Osteocyte (in vitro differentiated cells): Measurements from ENCODE around the gene ING1. TPM values are rescaled to one million over a fixed set of nuclear protein-coding genes. Genes with fewer than 3 reads are reported as not detected.
"Not testable (repeated sequence)": the region's sequence is repeated elsewhere in the genome, so short reads cannot be mapped to it uniquely, and the experiment has no call there.

Experiments
- DNase-seq: peaks from one replicate; pipeline ENCODE4 v3.0.0; 2021; ENCODE audit warnings: mixed read lengths; ENCODE audit not compliant: unreplicated experiment; ENCODE audit errors: extremely low spot score
- H3K27ac Mint-ChIP-seq: one replicate; pipeline ENCODE4 v1.8.0; 2021; ENCODE audit warnings: mild to moderate bottlenecking, mixed read lengths; ENCODE audit not compliant: unreplicated experiment
- H3K27me3 Mint-ChIP-seq: one replicate; pipeline ENCODE4 v1.8.0; 2021; ENCODE audit warnings: mixed read lengths; ENCODE audit not compliant: unreplicated experiment
- H3K36me3 Mint-ChIP-seq: one replicate; pipeline ENCODE4 v1.8.0; 2021; ENCODE audit warnings: mixed read lengths; ENCODE audit not compliant: unreplicated experiment
- H3K4me1 Mint-ChIP-seq: one replicate; pipeline ENCODE4 v1.8.0; 2021; ENCODE audit warnings: mixed read lengths; ENCODE audit not compliant: unreplicated experiment
- H3K4me3 Mint-ChIP-seq: one replicate; pipeline ENCODE4 v1.8.0; 2021; ENCODE audit warnings: mild to moderate bottlenecking, moderate library complexity, mixed read lengths; ENCODE audit not compliant: unreplicated experiment
- H3K9me3 Mint-ChIP-seq: one replicate; pipeline ENCODE4 v1.8.0; 2021; ENCODE audit warnings: mixed read lengths; ENCODE audit not compliant: unreplicated experiment
- CTCF ChIP-seq: fragments of 200-600 bp; sonication (generic); IDR thresholded peaks from 2 replicates; pipeline ENCODE4 v1.5.0; 2021; ENCODE audit warnings: antibody characterized with exemption, mild to moderate bottlenecking, moderate library complexity
- total RNA-seq: library from RNA; stranded (reverse); gene quantifications from 2 replicates; pipeline ENCODE4 v1.2.1, GENCODE V29; 2021

The ING1 gene
- total RNA-seq, 1 donor from 2014 or later = 23.2 TPM

DNA sequence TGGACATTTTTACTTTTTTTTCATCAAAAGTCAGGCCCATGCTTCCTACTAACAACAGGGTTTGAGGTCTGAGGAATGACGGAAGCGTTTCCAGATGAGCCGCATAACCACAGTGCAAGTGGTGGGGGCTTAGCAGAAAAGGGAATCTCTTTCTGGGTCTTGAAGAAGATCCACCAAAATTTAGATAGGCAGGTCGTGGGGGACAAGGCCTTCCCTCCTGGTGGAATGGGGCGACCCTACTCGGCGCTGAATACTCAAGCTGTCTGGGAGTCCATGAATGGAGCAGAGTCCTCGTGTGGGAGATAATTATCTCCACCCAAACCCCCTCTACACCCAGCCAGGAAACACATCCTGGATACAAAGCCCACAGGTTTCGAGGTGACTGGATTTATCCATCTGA is 44.5 kb upstream of the ING1 start:
- H3K4me3 Mint-ChIP-seq = no peak overlapping the region

GRCh38 chr13:110669814-110670213 is 43.7 kb upstream of the ING1 start:
- not testable (repeated sequence) for H3K4me3 Mint-ChIP-seq, H3K9me3 Mint-ChIP-seq, H3K27me3 Mint-ChIP-seq, H3K27ac Mint-ChIP-seq, H3K4me1 Mint-ChIP-seq, DNase-seq
- H3K36me3 Mint-ChIP-seq = peaks cover 72% of the 10 kb centered on the region

More for the DNA sequence above, 44.5 kb upstream of the ING1 start:
- Mint-ChIP-seq H3K36me3 (peaks cover 67% of the 10 kb centered on the region), H3K9me3 (no peaks in the 10 kb centered on the region), H3K27me3 (no peaks in the 10 kb centered on the region), H3K27ac (no peak overlapping the region), H3K4me1 (no peaks in the 10 kb centered on the region)
- no peak for TF ChIP-seq CTCF
- DNase-seq = no peak

DNA sequence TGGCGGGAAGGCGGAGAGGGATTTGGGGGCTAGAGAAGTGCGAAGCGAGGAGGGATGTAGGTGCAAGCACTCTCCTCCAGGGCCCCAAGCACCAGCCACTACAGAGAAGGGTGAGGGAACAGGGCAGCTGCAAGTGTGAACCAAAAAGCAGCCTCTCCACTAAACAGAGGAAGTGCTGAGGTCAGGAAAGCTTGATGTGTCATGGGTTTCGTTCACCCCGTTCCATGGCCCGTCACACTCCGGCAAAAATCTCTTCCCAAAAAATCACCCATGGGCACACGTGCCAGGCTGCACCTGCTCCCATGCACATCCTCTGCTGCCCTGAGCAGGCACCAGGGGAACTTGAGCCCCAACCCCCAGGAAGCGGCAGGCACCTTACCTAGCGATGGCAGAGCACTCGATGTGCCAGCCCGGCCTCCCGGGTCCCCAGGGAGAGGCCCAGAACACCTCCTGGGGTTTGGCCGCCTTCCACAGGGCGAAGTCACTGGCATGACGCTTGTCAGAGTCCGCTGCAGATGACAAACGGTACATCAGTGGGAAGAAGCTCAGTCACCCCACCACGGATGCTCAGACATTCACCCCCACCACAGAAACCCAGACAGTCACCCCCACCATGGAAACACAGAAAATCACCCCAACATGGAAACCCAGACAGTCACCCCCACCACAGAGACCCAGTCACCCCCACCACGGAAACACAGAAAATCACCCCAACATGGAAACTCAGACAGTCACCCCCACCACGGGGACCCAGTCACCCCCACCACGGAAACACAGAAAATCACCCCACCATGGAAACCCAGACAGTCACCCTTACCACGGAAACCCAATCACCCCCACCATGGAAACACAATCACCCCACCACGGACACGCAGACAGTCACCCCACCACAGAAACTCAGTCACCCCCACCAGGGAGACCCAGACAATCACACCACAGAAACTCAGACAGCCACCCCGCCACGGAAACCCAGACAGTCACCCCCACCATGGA is 36.6 kb upstream of the ING1 start:
- no peak for TF ChIP-seq CTCF
- peaks cover 47% of the 10 kb centered on the region for H3K36me3 Mint-ChIP-seq
- no peaks in the 10 kb centered on the region for H3K9me3 Mint-ChIP-seq
- DNase-seq = no peak
- H3K27ac Mint-ChIP-seq = no peak overlapping the region
- no peak overlapping the region for H3K4me3 Mint-ChIP-seq
- H3K4me1 Mint-ChIP-seq = peaks cover 12% of the 10 kb centered on the region
- H3K27me3 Mint-ChIP-seq = no peaks in the 10 kb centered on the region

- DNase-seq = no peak
- Mint-ChIP-seq H3K27ac (peak overlapping the region; percentile 39), H3K27me3 (no peaks in the 10 kb centered on the region), H3K4me3 (no peak overlapping the region), H3K9me3 (no peaks in the 10 kb centered on the region), H3K4me1 (peaks cover 12% of the 10 kb centered on the region), H3K36me3 (peaks cover 42% of the 10 kb centered on the region)
- TF ChIP-seq CTCF = no peak
Observed at GRCh38 chr13:110677731-110678545, 35.6 kb upstream of the ING1 start.

DNA sequence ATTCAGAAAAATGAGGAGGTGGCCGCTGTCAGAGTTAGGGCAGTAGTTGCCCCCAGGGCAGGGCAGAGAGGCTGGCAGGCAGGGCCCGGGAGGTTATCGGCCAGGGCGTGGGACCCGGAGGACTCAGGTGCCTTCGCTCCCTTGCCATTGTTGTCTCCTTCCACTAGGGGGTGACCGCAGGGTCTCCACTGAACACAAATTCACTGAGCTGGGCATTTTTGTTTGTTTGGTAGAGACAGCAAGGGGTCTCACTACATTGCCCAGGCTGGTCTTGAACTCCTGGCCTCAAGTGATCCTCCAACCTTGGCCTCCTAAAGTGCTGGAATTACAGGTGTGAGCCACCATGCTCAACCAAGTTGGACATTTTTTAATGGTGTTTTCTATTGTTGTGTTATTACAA is 32.6 kb upstream of the ING1 start:
- Mint-ChIP-seq H3K36me3 (peaks cover 39% of the 10 kb centered on the region), H3K4me1 (peaks cover 12% of the 10 kb centered on the region), H3K27me3 (no peaks in the 10 kb centered on the region), H3K9me3 (no peaks in the 10 kb centered on the region), H3K4me3 (no peak overlapping the region), H3K27ac (no peak overlapping the region)
- DNase-seq = no peak
- peak; percentile 49 for TF ChIP-seq CTCF
